Activated T-cell treated with anti-CD3 and anti-CD28 coated beads for 48 hours (primary cell): Measurements from ENCODE around the gene RNASEL.
"Not testable (repeated sequence)": the region's sequence is repeated elsewhere in the genome, so short reads cannot be mapped to it uniquely, and the experiment has no call there.

ENCODE experiments used
- DNase-seq: peaks from one replicate; pipeline ENCODE4 v3.0.0-alpha.2; 2020; ENCODE audit warnings: low read depth

RNASEL gene

GRCh38 chr1:182560392-182560984 lies 28.6 kb downstream of the RNASEL start:
- no peak for DNase-seq

GRCh38 chr1:182556279-182556678 lies 32.8 kb downstream of the RNASEL start:
- DNase-seq = no peak

GRCh38 chr1:182555493-182555892 lies 33.6 kb downstream of the RNASEL start:
- DNase-seq = no peak

- no peak for DNase-seq
Observed at GRCh38 chr1:182552527-182552926, 36.5 kb downstream of the RNASEL start.

GRCh38 chr1:182549811-182550210 lies 39.2 kb downstream of the RNASEL start:
- no peak for DNase-seq

GRCh38 chr1:182549346-182549745 lies 39.7 kb downstream of the RNASEL start:
- no peak for DNase-seq

GRCh38 chr1:182533896-182534295 lies 55.2 kb downstream of the RNASEL start:
- DNase-seq = no peak

- not testable (repeated sequence) for DNase-seq
Observed at GRCh38 chr1:182528206-182528605, 60.9 kb downstream of the RNASEL start.

GRCh38 chr1:182527680-182528079 lies 61.4 kb downstream of the RNASEL start:
- no peak for DNase-seq

- no peak for DNase-seq
Observed at GRCh38 chr1:182525342-182525741, 63.7 kb downstream of the RNASEL start.
